Fibroblast of villous mesenchyme (primary cell): ENCODE results near the gene FAM228A. TPM values are rescaled to one million over a fixed set of nuclear protein-coding genes. Genes with fewer than 3 reads are reported as not detected.

ENCODE experiments used
- DNase-seq: peaks from one replicate; pipeline ENCODE4 v3.0.0-alpha.2; 2010; ENCODE audit warnings: low read depth
- H3K4me3 ChIP-seq: 2 replicates; pipeline ENCODE4 v1.5.1; 2011; ENCODE audit warnings: low read depth, mild to moderate bottlenecking, low read length
- CTCF ChIP-seq: IDR thresholded peaks from 2 replicates; pipeline ENCODE4 v1.5.1; 2012; ENCODE audit warnings: low read depth, mild to moderate bottlenecking, low read length; ENCODE audit not compliant: insufficient read depth
- total RNA-seq: library from RNA; depleted of rRNA; stranded (reverse); fragments of >200 nt; gene quantifications from 2 replicates; pipeline ENCODE4 v1.2.3, GENCODE V29; 2012

The FAM228A gene
- total RNA-seq, 1 donor: 0.43 TPM

GRCh38 chr2:24158131-24158530 lies 16.7 kb upstream of the FAM228A start:
- no peak for DNase-seq
- no peak for TF ChIP-seq CTCF
- H3K4me3 ChIP-seq: no peak overlapping the region

GRCh38 chr2:24159708-24160107 lies 15.1 kb upstream of the FAM228A start:
- DNase-seq: no peak
- no peak overlapping the region for H3K4me3 ChIP-seq
- TF ChIP-seq CTCF: no peak

- no peak for DNase-seq
- no peak for TF ChIP-seq CTCF
- no peak overlapping the region for H3K4me3 ChIP-seq
Observed at GRCh38 chr2:24160761-24161160, 14.1 kb upstream of the FAM228A start.

- no peak for TF ChIP-seq CTCF
- H3K4me3 ChIP-seq: no peak overlapping the region
- DNase-seq: no peak
Observed at GRCh38 chr2:24162494-24162893, 12.4 kb upstream of the FAM228A start.

GRCh38 chr2:24163186-24163585 lies 11.7 kb upstream of the FAM228A start:
- no peak overlapping the region for H3K4me3 ChIP-seq
- TF ChIP-seq CTCF: no peak
- no peak for DNase-seq

GRCh38 chr2:24163601-24164000 lies 11.3 kb upstream of the FAM228A start:
- no peak for DNase-seq
- TF ChIP-seq CTCF: no peak
- H3K4me3 ChIP-seq: no peak overlapping the region

GRCh38 chr2:24164416-24164973 lies 10.4 kb upstream of the FAM228A start:
- peak; percentile 75 for TF ChIP-seq CTCF
- peak; percentile 16 for DNase-seq
- H3K4me3 ChIP-seq: no peak overlapping the region
